DOHH2 (cell line): ENCODE data around the gene CISD3.

Experiments used
- H3F3A ChIP-seq: fragments of 200-600 bp; sonication (generic), shearing (Covaris generic); 2 replicates; pipeline ENCODE4 v1.6.0; 2016; ENCODE audit warnings: antibody characterized with exemption, mild to moderate bottlenecking; ENCODE audit not compliant: control insufficient read depth, insufficient read depth
- H3K27ac ChIP-seq: fragments of 200-600 bp; sonication (generic); 2 replicates; pipeline ENCODE4 v1.5.1; 2014; ENCODE audit warnings: low read depth, mild to moderate bottlenecking, low read length, moderate library complexity
- H3K27me3 ChIP-seq: fragments of 200-600 bp; sonication (generic); 2 replicates; pipeline ENCODE4 v1.6.1; 2014; ENCODE audit warnings: mild to moderate bottlenecking, low read length, mixed read lengths; ENCODE audit not compliant: control insufficient read depth
- H3K36me3 ChIP-seq: fragments of 200-600 bp; sonication (generic); 2 replicates; pipeline ENCODE4 v1.6.1; 2014; ENCODE audit warnings: mild to moderate bottlenecking, low read length, moderate library complexity, mixed read lengths; ENCODE audit not compliant: control insufficient read depth
- H3K4me1 ChIP-seq: fragments of 200-600 bp; sonication (generic); 2 replicates; pipeline ENCODE4 v1.6.1; 2014; ENCODE audit warnings: mild to moderate bottlenecking, low read length, mixed read lengths; ENCODE audit not compliant: control insufficient read depth
- H3K4me2 ChIP-seq: fragments of 200-600 bp; sonication (generic); 2 replicates; pipeline ENCODE4 v1.6.0; 2014; ENCODE audit warnings: mild to moderate bottlenecking, low read length, moderate library complexity
- H3K4me3 ChIP-seq: fragments of 200-600 bp; sonication (generic); 2 replicates; pipeline ENCODE4 v1.5.1; 2014; ENCODE audit warnings: mild to moderate bottlenecking, low read length, mixed read lengths
- H3K79me2 ChIP-seq: fragments of 200-600 bp; sonication (generic); 2 replicates; pipeline ENCODE4 v1.6.1; 2014; ENCODE audit warnings: mild to moderate bottlenecking, low read length, mixed read lengths; ENCODE audit not compliant: control insufficient read depth
- H3K9me2 ChIP-seq: fragments of 200-600 bp; sonication (generic); replicated peaks from 2 replicates; pipeline ENCODE4 v1.6.1; 2014; ENCODE audit warnings: mild to moderate bottlenecking, low read length, mixed read lengths; ENCODE audit not compliant: control insufficient read depth
- H3K9me3 ChIP-seq: fragments of 200-600 bp; sonication (generic); 2 replicates; pipeline ENCODE4 v1.6.1; 2014; ENCODE audit warnings: antibody characterized with exemption, low read length, mixed read lengths; ENCODE audit not compliant: control insufficient read depth, insufficient read depth
- H4K20me1 ChIP-seq: fragments of 200-600 bp; sonication (generic); 2 replicates; pipeline ENCODE4 v1.6.0; 2014; ENCODE audit warnings: low read depth, mild to moderate bottlenecking, antibody characterized with exemption, low read length, moderate library complexity; ENCODE audit not compliant: control insufficient read depth, insufficient read depth
- EZH2phosphoT487 ChIP-seq: fragments of 200-600 bp; sonication (generic); IDR thresholded peaks from 2 replicates; pipeline ENCODE4 v1.6.1; 2017; ENCODE audit warnings: borderline replicate concordance, mild to moderate bottlenecking, antibody characterized with exemption, low read length, moderate library complexity, mixed read lengths
- TF ChIP-seq, protein P1 (sequence below): fragments of 200-600 bp; sonication (generic); IDR thresholded peaks from one replicate; pipeline ENCODE4 v1.5.1; 2014; ENCODE audit warnings: antibody characterized with exemption, mild to moderate bottlenecking, low read depth, low read length; ENCODE audit not compliant: poor library complexity, severe bottlenecking

CISD3 gene

DNA sequence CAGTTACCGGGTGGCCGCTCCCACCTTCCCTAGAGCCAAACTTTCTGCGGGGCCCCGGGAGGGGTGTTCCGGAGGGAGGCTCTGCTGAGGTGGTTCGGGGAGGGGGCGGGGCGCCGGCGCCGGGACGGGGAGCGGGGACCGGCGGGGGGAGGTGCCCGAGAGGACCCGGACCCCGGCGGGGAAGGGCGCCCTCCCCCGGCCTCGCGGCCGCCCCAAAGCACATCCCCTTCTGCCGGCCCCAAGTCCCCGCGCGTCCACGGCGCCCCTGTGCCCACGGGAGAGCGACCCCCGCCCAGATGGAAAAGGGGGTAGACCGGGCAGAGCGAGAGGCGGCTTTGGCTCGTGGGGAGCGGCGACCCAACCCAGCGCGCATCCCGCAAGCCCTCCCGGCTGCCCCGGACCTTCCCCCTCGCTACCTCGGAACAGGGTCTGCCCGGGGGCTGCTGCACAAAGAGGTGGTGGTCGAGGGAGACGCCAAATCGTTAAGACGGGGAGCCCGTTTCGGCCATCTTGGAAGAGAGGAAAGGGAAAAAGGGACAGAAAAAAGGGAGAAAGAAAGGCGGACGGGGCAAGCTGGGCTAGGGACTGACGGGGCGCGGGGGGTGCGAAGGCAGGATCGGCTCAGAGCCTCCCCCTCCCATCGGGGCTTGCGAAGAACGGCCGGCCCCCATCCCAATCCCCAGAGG is 17.5 kb downstream of the CISD3 start:
- Histone ChIP-seq H3K27me3 (peaks cover 20% of the 10 kb centered on the region), H3K4me1 (peaks cover 73% of the 10 kb centered on the region), H3K4me2 (peak overlapping the region; percentile 97), H3K4me3 (peak overlapping the region; percentile 97), H3K79me2 (peaks cover 4% of the 10 kb centered on the region), H3K36me3 (no peaks in the 10 kb centered on the region; the same call in 1 of the 2 replicates), H3K9me2 (no peaks in the 10 kb centered on the region), H3K27ac (no peak overlapping the region), H3K9me3 (no peaks in the 10 kb centered on the region), H3F3A (peaks cover 23% of the 10 kb centered on the region), H4K20me1 (no peaks in the 10 kb centered on the region)
- TF ChIP-seq, protein P1, sequence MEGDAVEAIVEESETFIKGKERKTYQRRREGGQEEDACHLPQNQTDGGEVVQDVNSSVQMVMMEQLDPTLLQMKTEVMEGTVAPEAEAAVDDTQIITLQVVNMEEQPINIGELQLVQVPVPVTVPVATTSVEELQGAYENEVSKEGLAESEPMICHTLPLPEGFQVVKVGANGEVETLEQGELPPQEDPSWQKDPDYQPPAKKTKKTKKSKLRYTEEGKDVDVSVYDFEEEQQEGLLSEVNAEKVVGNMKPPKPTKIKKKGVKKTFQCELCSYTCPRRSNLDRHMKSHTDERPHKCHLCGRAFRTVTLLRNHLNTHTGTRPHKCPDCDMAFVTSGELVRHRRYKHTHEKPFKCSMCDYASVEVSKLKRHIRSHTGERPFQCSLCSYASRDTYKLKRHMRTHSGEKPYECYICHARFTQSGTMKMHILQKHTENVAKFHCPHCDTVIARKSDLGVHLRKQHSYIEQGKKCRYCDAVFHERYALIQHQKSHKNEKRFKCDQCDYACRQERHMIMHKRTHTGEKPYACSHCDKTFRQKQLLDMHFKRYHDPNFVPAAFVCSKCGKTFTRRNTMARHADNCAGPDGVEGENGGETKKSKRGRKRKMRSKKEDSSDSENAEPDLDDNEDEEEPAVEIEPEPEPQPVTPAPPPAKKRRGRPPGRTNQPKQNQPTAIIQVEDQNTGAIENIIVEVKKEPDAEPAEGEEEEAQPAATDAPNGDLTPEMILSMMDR: peak; percentile 54
- no peak for TF ChIP-seq EZH2phosphoT487

DNA sequence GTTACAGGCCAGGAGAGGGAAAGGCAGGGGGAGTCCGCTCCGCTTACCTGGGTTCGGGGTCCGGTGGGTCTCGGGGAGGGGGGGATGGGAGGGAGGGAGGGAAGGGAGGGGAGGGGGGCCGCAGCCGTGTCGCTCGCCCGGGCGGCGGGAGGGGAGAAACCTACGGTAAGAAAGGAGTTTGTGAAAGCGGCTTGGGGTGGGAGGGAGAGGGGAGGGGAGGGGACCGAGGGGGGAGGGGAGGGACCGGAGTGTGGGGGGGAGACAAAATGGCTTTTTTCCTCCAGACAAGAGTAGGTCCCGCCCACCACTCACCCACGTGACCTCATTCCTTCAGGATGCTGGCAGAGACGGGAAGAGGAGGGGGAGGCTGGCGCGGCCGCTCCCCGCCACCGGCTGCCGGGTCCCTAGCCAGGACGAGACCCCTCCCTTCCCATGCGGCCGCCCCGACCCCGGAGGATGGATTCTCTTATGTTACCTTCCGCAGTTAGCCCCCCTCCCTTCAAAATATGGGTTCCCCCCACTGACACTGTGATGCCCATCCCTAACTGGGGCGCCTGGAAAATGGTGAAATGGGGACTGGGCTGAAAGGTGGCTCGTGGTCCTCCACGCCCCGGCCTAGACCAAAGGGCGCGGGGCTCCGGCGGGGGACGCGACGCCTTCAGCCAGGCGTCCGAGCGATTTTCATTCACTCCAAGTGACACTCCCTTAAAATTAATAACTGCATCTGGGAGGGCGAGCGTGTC is 18.2 kb downstream of the CISD3 start, which contains the start of gene PCGF2:
Gene PCGF2, minus strand, starts transcription at position 188 of the 743 bp plus-strand sequence. CDS start 7,934 bp downstream, outside the sequence.
- peaks cover 7% of the 10 kb centered on the region for H3K36me3 ChIP-seq
- TF ChIP-seq EZH2phosphoT487: no peak
- TF ChIP-seq, protein P1: no peak
- no peak within 1 kb of the TSS for H3K27ac ChIP-seq
- peaks cover 20% of the 10 kb centered on the region for H3K27me3 ChIP-seq
- peaks cover 11% of the 10 kb centered on the region for H3K79me2 ChIP-seq
- H3K9me2 ChIP-seq: no peaks in the 10 kb centered on the region
- peaks cover 66% of the 10 kb centered on the region for H3K4me1 ChIP-seq
- peak within 1 kb of the TSS; percentile 97 for H3K4me2 ChIP-seq
- no peaks in the 10 kb centered on the region for H3K9me3 ChIP-seq
- peak within 1 kb of the TSS; percentile 97 for H3K4me3 ChIP-seq
- no peaks in the 10 kb centered on the region; the same call in 1 of the 2 replicates for H4K20me1 ChIP-seq
- peaks cover 23% of the 10 kb centered on the region for H3F3A ChIP-seq

DNA sequence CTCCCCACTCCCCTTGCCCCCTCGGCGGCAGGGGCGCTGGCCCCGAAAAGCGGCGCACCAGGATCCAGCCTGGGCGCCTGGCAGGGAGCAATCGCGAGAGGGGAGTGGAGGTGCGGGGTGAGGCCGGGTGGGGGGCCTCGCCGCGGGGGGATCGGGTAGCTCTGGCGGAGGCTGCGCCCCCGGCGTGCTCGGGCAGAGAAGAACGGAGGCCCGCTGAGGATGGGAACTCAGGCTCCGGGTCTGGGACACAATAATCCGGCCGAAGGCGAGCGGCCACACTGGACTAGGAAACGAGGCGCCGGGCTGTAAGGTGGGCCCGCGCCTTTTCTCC is 18.7 kb downstream of the CISD3 start:
- Histone ChIP-seq H3K27me3 (peaks cover 20% of the 10 kb centered on the region), H3K27ac (no peak overlapping the region), H3K4me1 (peaks cover 66% of the 10 kb centered on the region), H3K4me3 (peak overlapping the region; percentile 66), H3K9me2 (no peaks in the 10 kb centered on the region), H3F3A (peaks cover 23% of the 10 kb centered on the region), H3K79me2 (peaks cover 16% of the 10 kb centered on the region), H4K20me1 (no peaks in the 10 kb centered on the region; the same call in 1 of the 2 replicates), H3K4me2 (peak overlapping the region; percentile 73), H3K36me3 (peaks cover 10% of the 10 kb centered on the region), H3K9me3 (no peaks in the 10 kb centered on the region)
- no peak for TF ChIP-seq EZH2phosphoT487
- TF ChIP-seq, protein P1: no peak
